T47D (cell line): ENCODE results near the gene MCOLN2.
"Not testable (repeated sequence)": the region's sequence is repeated elsewhere in the genome, so short reads cannot be mapped to it uniquely, and the experiment has no call there.

Source experiments
- DNase-seq, 2 experiments: peaks; one replicate each; pipeline versions ENCODE4 v3.0.0 to v3.0.0-alpha.2; 2011 to 2012; ENCODE audit warnings: low read depth in 1 of 2, low spot score in 1 of 2
- JUND ChIP-seq: IDR thresholded peaks from 2 replicates; pipeline ENCODE4 v1.6.1; 2012; ENCODE audit warnings: low read depth
- in situ Hi-C: cut with HindIII; loops from 2 replicates; pipeline ENCODE4 v1.10.0; 2016; ENCODE audit warnings: low sequenced_read_pairs, low pct_unique_long_range_greater_than_20kb

The MCOLN2 gene

GRCh38 chr1:84920159-84920558 is 76.8 kb downstream of the MCOLN2 start:
- no peak for DNase-seq
- TF ChIP-seq JUND: no peak
- in situ Hi-C loops: no loop called here

GRCh38 chr1:84919461-84919970 is 77.4 kb downstream of the MCOLN2 start:
- no peak for TF ChIP-seq JUND
- no peak for DNase-seq
- in situ Hi-C loops: no loop called here

- in situ Hi-C loops: no loop called here
Observed at GRCh38 chr1:84918726-84919336, 78.1 kb downstream of the MCOLN2 start.

GRCh38 chr1:84916897-84917296 is 80.0 kb downstream of the MCOLN2 start:
- in situ Hi-C loops: no loop called here
- no peak for TF ChIP-seq JUND
- DNase-seq: no peak

More at GRCh38 chr1:84918726-84919336, 78.1 kb downstream of the MCOLN2 start:
- no peak for TF ChIP-seq JUND
- DNase-seq: no peak

- in situ Hi-C loops: no loop called here
- DNase-seq: no peak
- no peak for TF ChIP-seq JUND
Observed at GRCh38 chr1:84913555-84913892, 83.4 kb downstream of the MCOLN2 start.

GRCh38 chr1:84912726-84913554 is 84.0 kb downstream of the MCOLN2 start:
- TF ChIP-seq JUND: no peak
- in situ Hi-C loops: no loop called here
- DNase-seq: no peak

- in situ Hi-C loops, DNase-seq: not testable (repeated sequence)
Observed at GRCh38 chr1:84908746-84909464, 88.0 kb downstream of the MCOLN2 start.

- in situ Hi-C loops: no loop called here
- no peak for DNase-seq
- no peak for TF ChIP-seq JUND
Observed at GRCh38 chr1:84907095-84907827, 89.7 kb downstream of the MCOLN2 start.

GRCh38 chr1:84902727-84903126 is 94.2 kb downstream of the MCOLN2 start:
- in situ Hi-C loops, DNase-seq: not testable (repeated sequence)

GRCh38 chr1:84899969-84900368 is 96.9 kb downstream of the MCOLN2 start:
- no peak for TF ChIP-seq JUND
- in situ Hi-C loops: no loop called here

GRCh38 chr1:84896279-84896678 is 100.6 kb downstream of the MCOLN2 start:
- DNase-seq: no peak
- TF ChIP-seq JUND: no peak
- in situ Hi-C loops: no loop called here

More at GRCh38 chr1:84899969-84900368, 96.9 kb downstream of the MCOLN2 start:
- DNase-seq: no peak
